Measurements from ENCODE around the gene PEX7.

Gene PEX7

GRCh38 chr6:136950436-136951126 lies 128.2 kb downstream of the PEX7 start:
- DNase-seq = no peak
- TF ChIP-seq, protein P1, sequence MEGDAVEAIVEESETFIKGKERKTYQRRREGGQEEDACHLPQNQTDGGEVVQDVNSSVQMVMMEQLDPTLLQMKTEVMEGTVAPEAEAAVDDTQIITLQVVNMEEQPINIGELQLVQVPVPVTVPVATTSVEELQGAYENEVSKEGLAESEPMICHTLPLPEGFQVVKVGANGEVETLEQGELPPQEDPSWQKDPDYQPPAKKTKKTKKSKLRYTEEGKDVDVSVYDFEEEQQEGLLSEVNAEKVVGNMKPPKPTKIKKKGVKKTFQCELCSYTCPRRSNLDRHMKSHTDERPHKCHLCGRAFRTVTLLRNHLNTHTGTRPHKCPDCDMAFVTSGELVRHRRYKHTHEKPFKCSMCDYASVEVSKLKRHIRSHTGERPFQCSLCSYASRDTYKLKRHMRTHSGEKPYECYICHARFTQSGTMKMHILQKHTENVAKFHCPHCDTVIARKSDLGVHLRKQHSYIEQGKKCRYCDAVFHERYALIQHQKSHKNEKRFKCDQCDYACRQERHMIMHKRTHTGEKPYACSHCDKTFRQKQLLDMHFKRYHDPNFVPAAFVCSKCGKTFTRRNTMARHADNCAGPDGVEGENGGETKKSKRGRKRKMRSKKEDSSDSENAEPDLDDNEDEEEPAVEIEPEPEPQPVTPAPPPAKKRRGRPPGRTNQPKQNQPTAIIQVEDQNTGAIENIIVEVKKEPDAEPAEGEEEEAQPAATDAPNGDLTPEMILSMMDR (IDR thresholded peaks at IDR 0.05; ENCODE audit: low read depth, low read length) = no peak
- peaks cover 33% of the 10 kb centered on the region for H3K4me1 ChIP-seq
- H3K36me3 ChIP-seq = peaks cover 2% of the 10 kb centered on the region; the same call in 1 of the 2 replicates
- H3K27me3 ChIP-seq = no peaks in the 10 kb centered on the region
- H3K4me3 ChIP-seq (ENCODE audit: low read depth, low read length) = no peak overlapping the region
- H3K9me3 ChIP-seq = no peaks in the 10 kb centered on the region

- peak overlapping the region; percentile 1; the same call in 1 of the 2 replicates for H3K4me3 ChIP-seq (ENCODE audit: low read depth, low read length)
- TF ChIP-seq, protein P1 (IDR thresholded peaks at IDR 0.05; ENCODE audit: low read depth, low read length) = no peak
These were observed 130.4 kb downstream of the PEX7 start for GRCh38 chr6:136952714-136953260.

GRCh38 chr6:136955123-136955522 lies 132.7 kb downstream of the PEX7 start:
- H3K4me1 ChIP-seq = peaks cover 50% of the 10 kb centered on the region
- H3K4me3 ChIP-seq (ENCODE audit: low read depth, low read length) = no peak overlapping the region
- H3K27me3 ChIP-seq = no peaks in the 10 kb centered on the region
- no peak for DNase-seq
- no peaks in the 10 kb centered on the region for H3K9me3 ChIP-seq
- TF ChIP-seq, protein P1 (IDR thresholded peaks at IDR 0.05; ENCODE audit: low read depth, low read length) = no peak
- peaks cover 4% of the 10 kb centered on the region for H3K36me3 ChIP-seq

More at GRCh38 chr6:136952714-136953260, 130.4 kb downstream of the PEX7 start:
- Histone ChIP-seq H3K9me3 (no peaks in the 10 kb centered on the region), H3K27me3 (no peaks in the 10 kb centered on the region), H3K36me3 (peaks cover 2% of the 10 kb centered on the region; the same call in 1 of the 2 replicates), H3K4me1 (peaks cover 38% of the 10 kb centered on the region)
- DNase-seq = peak; percentile 53

DNA sequence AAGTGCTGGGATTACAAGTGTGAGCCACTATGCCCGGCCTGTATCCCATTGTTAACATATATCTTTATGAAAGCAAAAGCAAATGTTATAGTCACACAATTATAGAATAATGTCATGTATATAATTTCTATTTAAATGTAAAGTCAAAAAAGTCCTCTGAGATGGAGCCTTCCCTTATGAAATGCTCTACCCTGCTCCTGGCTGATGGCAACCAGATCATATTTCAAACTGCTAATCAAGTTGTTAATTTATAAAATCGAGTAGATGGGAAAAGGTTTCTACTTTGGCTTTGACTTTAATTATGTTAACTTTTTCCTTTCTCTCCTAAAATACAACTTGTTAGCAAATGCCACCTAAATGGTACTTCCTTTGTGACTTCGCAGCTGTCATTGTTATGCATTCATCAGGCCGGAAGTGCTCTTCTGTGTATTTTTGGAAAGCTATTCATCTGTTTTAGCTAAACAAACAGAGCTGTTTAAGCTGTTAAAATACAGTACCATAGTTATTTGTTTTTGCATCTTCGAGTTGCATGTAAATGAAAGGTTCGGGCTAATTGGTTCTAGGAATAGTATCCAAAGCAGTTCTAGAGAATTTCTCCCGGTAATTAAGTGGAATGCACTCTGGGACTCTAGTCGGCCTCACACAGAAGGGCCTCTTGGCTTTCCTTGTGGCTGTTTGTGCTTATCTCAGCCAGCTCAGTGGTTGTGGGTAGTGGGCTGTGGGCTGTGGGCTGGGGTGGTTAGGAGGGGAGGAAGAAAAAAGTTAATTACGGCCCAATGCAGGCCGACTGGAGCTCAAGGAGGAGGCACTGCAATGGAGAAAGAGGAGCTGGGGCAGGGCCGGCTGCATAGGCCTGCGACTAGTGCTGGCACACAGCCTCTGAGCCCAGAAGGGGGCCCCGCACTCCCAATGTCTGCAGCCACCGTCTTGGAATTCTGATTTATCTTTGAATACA lies 134.5 kb downstream of the PEX7 start:
- Histone ChIP-seq H3K4me3 (ENCODE audit: low read depth, low read length) (no peak overlapping the region), H3K27me3 (no peaks in the 10 kb centered on the region), H3K9me3 (no peaks in the 10 kb centered on the region), H3K4me1 (peaks cover 58% of the 10 kb centered on the region), H3K36me3 (peaks cover 4% of the 10 kb centered on the region)
- TF ChIP-seq, protein P1 (IDR thresholded peaks at IDR 0.05; ENCODE audit: low read depth, low read length) = peak; percentile 50
- DNase-seq = peak; percentile 50

DNA sequence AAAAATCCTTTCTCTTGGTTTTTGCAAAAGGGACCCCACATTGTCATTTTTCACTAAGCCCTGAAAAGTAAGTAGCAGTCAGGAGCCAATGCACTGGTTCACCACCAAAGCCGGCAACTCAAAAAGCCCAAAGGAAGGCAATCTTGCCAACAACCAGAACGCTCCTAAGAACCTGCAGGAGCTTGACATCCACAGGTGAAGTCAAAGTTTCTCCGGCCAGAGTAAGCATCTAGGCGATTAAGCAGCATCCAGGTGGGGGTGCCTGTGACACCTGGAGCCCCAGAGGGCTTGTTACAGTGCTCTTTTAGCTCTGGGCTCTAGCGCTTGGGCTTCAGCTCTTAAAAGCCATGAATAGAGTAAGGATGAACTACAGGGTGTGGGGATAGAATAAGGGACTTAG lies 135.8 kb downstream of the PEX7 start:
- TF ChIP-seq, protein P1 (IDR thresholded peaks at IDR 0.05; ENCODE audit: low read depth, low read length) = no peak

More for the DNA sequence above, 135.8 kb downstream of the PEX7 start:
- no peak for DNase-seq
- peaks cover 56% of the 10 kb centered on the region for H3K4me1 ChIP-seq
- H3K27me3 ChIP-seq = no peaks in the 10 kb centered on the region
- no peaks in the 10 kb centered on the region for H3K9me3 ChIP-seq
- H3K4me3 ChIP-seq (ENCODE audit: low read depth, low read length) = no peak overlapping the region
- peaks cover 4% of the 10 kb centered on the region for H3K36me3 ChIP-seq
